LNCaP clone FGC (cell line): ENCODE measurements around the gene P4HA1.

Experiments used
- DNase-seq: peaks from one replicate; pipeline ENCODE4 v3.0.0-alpha.2; 2011; ENCODE audit warnings: low read depth
- H3K4me3 ChIP-seq: 2 replicates; pipeline ENCODE4 v1.5.1; 2011; ENCODE audit warnings: mild to moderate bottlenecking, low read depth, low read length, control low read depth
- CTCF ChIP-seq: IDR thresholded peaks from 2 replicates; pipeline ENCODE4 v1.5.1; 2012; ENCODE audit warnings: mild to moderate bottlenecking; ENCODE audit not compliant: control insufficient read depth, insufficient read depth; ENCODE audit errors: extremely low read depth

P4HA1 gene

DNA sequence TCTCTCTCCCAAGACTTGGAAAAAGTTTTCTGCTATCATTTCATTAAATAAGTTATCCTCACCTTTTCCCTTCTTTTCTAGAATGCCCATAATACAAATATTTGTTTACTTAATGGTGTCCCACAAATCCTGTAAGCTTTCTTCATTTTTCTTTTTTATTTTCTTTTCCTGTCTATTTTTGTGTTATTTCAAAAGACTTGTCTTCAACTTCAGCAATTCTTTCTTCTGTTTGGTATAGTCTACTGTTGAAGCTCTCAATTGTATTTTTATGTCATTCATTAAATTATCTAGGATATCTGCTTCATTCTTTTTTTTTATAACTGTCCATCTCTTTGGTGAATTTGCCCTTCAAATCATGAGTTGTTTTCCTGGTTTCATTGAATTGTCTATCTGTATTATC lies 117.0 kb downstream of the P4HA1 start:
- no peak for TF ChIP-seq CTCF
- no peak overlapping the region for H3K4me3 ChIP-seq
- no peak for DNase-seq

GRCh38 chr10:72976886-72977285 lies 119.8 kb downstream of the P4HA1 start:
- no peak for DNase-seq
- no peak for TF ChIP-seq CTCF
- no peak overlapping the region for H3K4me3 ChIP-seq
